Cardiac fibroblast (primary cell): ENCODE data around the gene ZBTB40.

Experiments
- DNase-seq, 2 donors: peaks; one replicate each; pipeline versions ENCODE4 v3.0.0 to v3.0.0-alpha.2; 2010; ENCODE audit warnings: low read depth in 2 of 2
- H3K4me3 ChIP-seq, 2 donors: replicated peaks in 1 of 2; 1 replicate in 1 of 2; 2 replicates in 1 of 2; pipeline ENCODE4 v1.5.1; 2011; ENCODE audit warnings: low read depth in 2 of 2, low read length in 2 of 2, mild to moderate bottlenecking in 2 of 2, moderate library complexity in 1 of 2
- TF ChIP-seq, protein P1 (sequence below): IDR thresholded peaks from one replicate; pipeline ENCODE4 v1.5.1; 2011; ENCODE audit warnings: low read depth, mild to moderate bottlenecking, low read length, inconsistent platforms

ZBTB40 gene

DNA sequence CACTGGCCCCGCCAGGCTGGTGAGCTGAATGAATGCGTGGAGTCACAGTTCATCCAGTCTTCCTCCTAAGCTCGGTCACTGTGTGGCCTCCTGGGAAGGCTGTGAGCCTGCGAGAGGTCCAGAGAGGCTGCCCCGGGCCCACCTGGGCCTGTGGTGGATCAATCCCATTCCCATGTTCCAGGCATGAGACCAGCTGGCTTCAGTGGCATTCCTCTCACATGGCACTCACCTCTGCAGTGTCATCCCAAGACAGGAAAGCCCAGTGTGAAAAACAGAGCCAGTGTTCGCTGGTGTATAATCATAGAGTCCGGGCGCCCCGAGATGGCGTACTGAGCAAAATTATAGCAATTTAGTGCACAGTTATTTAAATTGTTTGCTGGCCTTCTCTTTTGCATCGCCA, 74.0 kb downstream of the ZBTB40 start:
- no peak for DNase-seq
- TF ChIP-seq, protein P1, sequence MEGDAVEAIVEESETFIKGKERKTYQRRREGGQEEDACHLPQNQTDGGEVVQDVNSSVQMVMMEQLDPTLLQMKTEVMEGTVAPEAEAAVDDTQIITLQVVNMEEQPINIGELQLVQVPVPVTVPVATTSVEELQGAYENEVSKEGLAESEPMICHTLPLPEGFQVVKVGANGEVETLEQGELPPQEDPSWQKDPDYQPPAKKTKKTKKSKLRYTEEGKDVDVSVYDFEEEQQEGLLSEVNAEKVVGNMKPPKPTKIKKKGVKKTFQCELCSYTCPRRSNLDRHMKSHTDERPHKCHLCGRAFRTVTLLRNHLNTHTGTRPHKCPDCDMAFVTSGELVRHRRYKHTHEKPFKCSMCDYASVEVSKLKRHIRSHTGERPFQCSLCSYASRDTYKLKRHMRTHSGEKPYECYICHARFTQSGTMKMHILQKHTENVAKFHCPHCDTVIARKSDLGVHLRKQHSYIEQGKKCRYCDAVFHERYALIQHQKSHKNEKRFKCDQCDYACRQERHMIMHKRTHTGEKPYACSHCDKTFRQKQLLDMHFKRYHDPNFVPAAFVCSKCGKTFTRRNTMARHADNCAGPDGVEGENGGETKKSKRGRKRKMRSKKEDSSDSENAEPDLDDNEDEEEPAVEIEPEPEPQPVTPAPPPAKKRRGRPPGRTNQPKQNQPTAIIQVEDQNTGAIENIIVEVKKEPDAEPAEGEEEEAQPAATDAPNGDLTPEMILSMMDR: no peak
- H3K4me3 ChIP-seq: no peak overlapping the region

DNA sequence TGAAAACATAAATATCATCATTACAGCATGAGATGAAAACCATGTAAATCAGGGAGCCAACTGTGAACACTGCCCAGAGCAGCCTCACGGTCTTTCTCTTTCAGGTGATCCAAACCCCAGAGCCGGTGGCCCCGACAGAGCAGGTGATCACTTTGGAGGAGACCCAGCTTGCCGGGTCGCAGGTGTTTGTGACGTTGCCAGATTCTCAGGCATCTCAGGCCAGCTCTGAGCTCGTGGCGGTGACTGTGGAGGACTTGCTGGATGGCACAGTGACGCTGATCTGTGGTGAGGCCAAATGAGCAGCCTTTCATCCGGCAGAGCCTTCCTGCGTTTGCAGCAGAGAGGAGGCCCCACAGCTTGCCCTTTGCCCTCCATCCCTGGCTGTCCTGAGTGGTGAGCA, 74.4 kb downstream of the ZBTB40 start:
- no peak for DNase-seq
- no peak overlapping the region for H3K4me3 ChIP-seq
- TF ChIP-seq, protein P1: no peak

DNA sequence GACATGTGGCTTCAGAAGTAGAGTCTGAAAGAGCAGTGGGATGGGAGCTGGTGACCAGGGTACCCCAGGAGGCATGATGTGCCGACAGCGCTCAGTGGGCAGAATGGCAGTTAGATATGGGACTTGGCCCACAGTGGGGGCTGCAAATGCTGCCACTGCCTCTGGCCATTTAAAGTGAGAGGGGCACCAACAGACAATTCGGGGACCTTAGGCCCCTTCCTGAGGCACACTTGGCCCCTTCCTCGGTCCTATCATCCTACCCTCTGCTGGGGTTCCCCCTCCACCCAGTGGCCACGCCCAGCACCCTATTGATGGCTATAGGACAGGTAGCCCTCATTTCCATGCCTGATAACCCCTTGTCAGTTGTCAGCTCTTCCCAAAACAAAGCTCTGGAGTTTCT, 75.0 kb downstream of the ZBTB40 start:
- no peak overlapping the region for H3K4me3 ChIP-seq
- TF ChIP-seq, protein P1: no peak
- DNase-seq: no peak

DNA sequence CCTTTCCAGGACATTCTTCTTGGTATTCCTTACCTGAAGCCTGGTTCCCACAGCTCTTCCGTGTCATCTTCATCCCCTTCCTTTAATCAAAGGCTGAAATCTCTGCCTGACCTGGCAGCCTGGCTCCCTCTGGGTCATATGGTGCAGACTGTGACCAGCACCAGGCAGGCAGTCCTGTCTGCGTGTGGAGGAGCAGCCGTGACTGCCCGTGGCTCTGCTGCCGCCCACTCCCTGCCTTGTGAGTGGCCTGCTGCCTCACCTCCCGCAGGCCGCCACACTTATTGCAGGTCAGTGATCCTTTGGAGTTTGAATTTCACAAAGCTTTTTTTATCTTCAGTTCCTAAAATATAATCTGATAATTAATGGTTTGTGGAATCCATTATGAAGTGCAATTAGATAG, 75.5 kb downstream of the ZBTB40 start:
- TF ChIP-seq, protein P1: no peak
- DNase-seq: no peak
- H3K4me3 ChIP-seq: no peak overlapping the region

DNA sequence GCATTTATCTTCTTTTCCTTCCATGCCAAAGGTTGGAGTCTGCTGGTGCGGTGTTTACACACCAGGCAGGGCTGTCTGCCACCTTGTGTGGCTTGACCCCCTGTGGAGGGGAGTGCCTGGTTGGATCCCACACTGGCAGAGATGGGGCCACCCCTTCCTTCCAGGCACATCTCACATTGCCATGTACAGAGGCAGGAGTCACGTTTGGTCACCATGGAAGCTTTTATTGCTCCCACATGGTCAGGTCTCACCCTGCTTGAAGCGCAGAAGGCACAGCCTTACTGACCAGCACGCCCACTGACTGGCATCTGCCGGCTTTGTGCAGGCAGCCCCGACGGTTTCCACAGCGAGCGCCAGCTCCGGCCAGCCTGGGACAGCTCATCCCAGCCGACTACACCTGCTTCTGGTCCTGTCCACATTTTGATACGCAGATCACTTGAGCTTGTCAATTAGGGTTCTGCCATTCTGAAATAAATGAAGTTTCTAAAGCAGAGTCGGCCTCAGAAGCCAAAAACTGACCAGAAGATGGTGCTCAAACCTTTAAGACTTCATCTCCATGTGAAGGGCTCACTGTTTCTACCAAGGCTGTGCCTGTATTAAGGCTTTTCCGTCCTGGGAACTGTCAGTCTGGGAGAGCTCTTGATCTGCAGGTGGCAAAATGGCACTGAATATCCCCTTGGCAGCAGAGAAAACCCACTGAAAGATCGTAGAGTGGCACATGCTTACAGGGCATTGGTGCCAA, 76.1 kb downstream of the ZBTB40 start:
- peak; percentile 6 to 18 for DNase-seq
- TF ChIP-seq, protein P1: no peak
- no peak overlapping the region for H3K4me3 ChIP-seq

- no peak for DNase-seq
- TF ChIP-seq, protein P1: no peak
- H3K4me3 ChIP-seq: no peak overlapping the region
Measured at GRCh38 chr1:22528451-22528850, 76.8 kb downstream of the ZBTB40 start.
